Sigmoid colon (tissue), 7 donors: Measurements from ENCODE around the gene DOCK1. TPM values are rescaled to one million over a fixed set of nuclear protein-coding genes. Genes with fewer than 3 reads are reported as not detected.

Experiments
- DNase-seq: peaks from one replicate; pipeline ENCODE4 v3.0.0-alpha.2; 2019
- H3K27ac ChIP-seq, 4 donors: fragments of 200-600 bp; sonication (generic); one replicate each; pipeline ENCODE4 v1.5.1; 2016 to 2019; ENCODE audit warnings: mild to moderate bottlenecking in 1 of 4
- H3K27me3 ChIP-seq, 3 donors: fragments of 200-600 bp; sonication (generic); one replicate each; pipeline ENCODE4 v1.5.1; 2019; ENCODE audit warnings: mild to moderate bottlenecking in 1 of 3
- H3K36me3 ChIP-seq, 4 donors: fragments of 200-600 bp; sonication (generic); one replicate each; pipeline ENCODE4 v1.5.1; 2016 to 2019
- H3K4me1 ChIP-seq, 4 donors: fragments of 200-600 bp; sonication (generic); one replicate each; pipeline ENCODE4 v1.5.1; 2017 to 2019
- H3K4me3 ChIP-seq, 4 donors: fragments of 200-600 bp; sonication (generic); one replicate each; pipeline ENCODE4 v1.5.1; 2017 to 2019; ENCODE audit warnings: mild to moderate bottlenecking in 2 of 4, moderate library complexity in 1 of 4
- H3K9me3 ChIP-seq, 4 donors: fragments of 200-600 bp in 3 of 4; sonication (generic) in 3 of 4; one replicate each; pipeline versions ENCODE4 v1.5.1 to v1.6.1; 2013 to 2019
- EP300 ChIP-seq, 4 donors: sonication (generic); formaldehyde crosslinking; IDR thresholded peaks; one replicate each; pipeline ENCODE4 v1.6.1; 2017; ENCODE audit warnings: antibody characterized with exemption in 4 of 4
- POLR2A ChIP-seq, 2 donors: fragments of 450-650 bp; IDR thresholded peaks; one replicate each; pipeline ENCODE4 v1.6.1; 2016; ENCODE audit warnings: antibody characterized with exemption in 2 of 2, mild to moderate bottlenecking in 2 of 2, moderate library complexity in 2 of 2
- POLR2AphosphoS5 ChIP-seq, 4 donors: sonication (generic); formaldehyde crosslinking; IDR thresholded peaks; one replicate each; pipeline ENCODE4 v1.6.1; 2017; ENCODE audit warnings: antibody characterized with exemption in 4 of 4
- WGBS, 2 donors: extraction: QIAGEN DNeasy Blood & Tissue Kit; methylation state at CpG; one replicate each; pipeline ENCODE4 v1.1.7; 2013; 5-methylcytosine and 5-hydroxymethylcytosine counted together
- intact Hi-C: fragments of 100-400 bp; cut with DNase I; formaldehyde crosslinking; loops from one replicate; pipeline ENCODE4 v1.15.1; 2023
- polyA plus RNA-seq, 3 donors: library from polyadenylated mRNA; stranded (reverse); fragments of 200-250 nt; gene quantifications; one replicate each; pipeline ENCODE4 v1.2.3, GENCODE V29; 2013
- total RNA-seq, 4 donors: library from RNA; depleted of rRNA; stranded (reverse); fragments of >200 nt; gene quantifications; one replicate each; pipeline ENCODE4 v1.1.0, GENCODE V29; 2016
- TF ChIP-seq, protein P1 (sequence below), 4 experiments: fragments of 450-650 bp in 3 of 4; fragments of 200-600 bp in 1 of 4; IDR thresholded peaks; one replicate each; pipeline ENCODE4 v1.5.1; 2016 to 2019; ENCODE audit warnings: antibody characterized with exemption in 4 of 4, mild to moderate bottlenecking in 3 of 4, moderate library complexity in 2 of 4
- donor health status: healthy with polysubstance abuse.
- donor health status: Bipolar disorder and iron deficiency.
- donor health status: healthy.

Gene DOCK1
- total and polyA plus RNA-seq, 7 donors, result 15.0 to 53.7 (median 40.2) TPM

DNA sequence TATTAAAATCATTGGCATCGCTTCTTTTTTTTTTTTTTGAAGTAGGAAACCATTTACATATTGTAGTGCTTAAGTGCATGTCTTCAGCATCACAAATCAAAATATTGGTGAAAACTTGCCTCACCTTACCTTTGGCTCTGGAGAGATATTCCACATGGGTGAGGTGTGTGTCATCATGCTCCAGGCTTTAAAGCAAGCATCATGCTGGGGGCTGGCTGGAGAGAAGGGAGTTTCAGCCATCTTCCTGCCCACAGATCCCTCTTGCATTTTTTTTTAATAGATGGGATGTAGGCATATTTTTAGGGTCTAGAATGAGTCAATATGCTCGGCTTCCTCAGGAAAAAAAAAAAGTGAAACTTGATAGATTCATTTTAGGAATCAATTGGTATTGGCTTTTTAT lies 293.5 kb downstream of the DOCK1 start:
- Histone ChIP-seq H3K27me3 (peaks cover 4 to 22% (median 5%) of the 10 kb centered on the region in 3 donors), H3K9me3 (no peaks in the 10 kb centered on the region), H3K36me3 (no peaks in the 10 kb centered on the region), H3K27ac (no peak overlapping the region), H3K4me1 (peaks cover 0 to 22% (median 16%) of the 10 kb centered on the region in 4 donors), H3K4me3 (no peak overlapping the region)
- intact Hi-C loops, result no loop called here
- DNase-seq, result no peak
- TF ChIP-seq EP300 (IDR thresholded peaks at IDR 0.05), result no peak
- TF ChIP-seq, protein P1, sequence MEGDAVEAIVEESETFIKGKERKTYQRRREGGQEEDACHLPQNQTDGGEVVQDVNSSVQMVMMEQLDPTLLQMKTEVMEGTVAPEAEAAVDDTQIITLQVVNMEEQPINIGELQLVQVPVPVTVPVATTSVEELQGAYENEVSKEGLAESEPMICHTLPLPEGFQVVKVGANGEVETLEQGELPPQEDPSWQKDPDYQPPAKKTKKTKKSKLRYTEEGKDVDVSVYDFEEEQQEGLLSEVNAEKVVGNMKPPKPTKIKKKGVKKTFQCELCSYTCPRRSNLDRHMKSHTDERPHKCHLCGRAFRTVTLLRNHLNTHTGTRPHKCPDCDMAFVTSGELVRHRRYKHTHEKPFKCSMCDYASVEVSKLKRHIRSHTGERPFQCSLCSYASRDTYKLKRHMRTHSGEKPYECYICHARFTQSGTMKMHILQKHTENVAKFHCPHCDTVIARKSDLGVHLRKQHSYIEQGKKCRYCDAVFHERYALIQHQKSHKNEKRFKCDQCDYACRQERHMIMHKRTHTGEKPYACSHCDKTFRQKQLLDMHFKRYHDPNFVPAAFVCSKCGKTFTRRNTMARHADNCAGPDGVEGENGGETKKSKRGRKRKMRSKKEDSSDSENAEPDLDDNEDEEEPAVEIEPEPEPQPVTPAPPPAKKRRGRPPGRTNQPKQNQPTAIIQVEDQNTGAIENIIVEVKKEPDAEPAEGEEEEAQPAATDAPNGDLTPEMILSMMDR (IDR thresholded peaks at IDR 0.05), result no peak
- TF ChIP-seq POLR2A (IDR thresholded peaks at IDR 0.05), result no peak
- TF ChIP-seq POLR2AphosphoS5 (IDR thresholded peaks at IDR 0.05), result no peak
- WGBS, 2 donors, result 87 to 88% methylated on average over 2 of the region's 2 CpGs

GRCh38 chr10:127200646-127201045 lies 295.4 kb downstream of the DOCK1 start:
- Histone ChIP-seq H3K36me3 (no peaks in the 10 kb centered on the region), H3K4me3 (no peak overlapping the region), H3K9me3 (no peaks in the 10 kb centered on the region), H3K27ac (no peak overlapping the region), H3K4me1 (peaks cover 0 to 6% (median 4%) of the 10 kb centered on the region in 4 donors), H3K27me3 (peaks cover 0 to 3% (median 3%) of the 10 kb centered on the region in 3 donors)
- intact Hi-C loops, result no loop called here
- 95% methylated on average over 8 of the region's 8 CpGs for WGBS, 2 donors
- TF ChIP-seq POLR2A (IDR thresholded peaks at IDR 0.05) (no peak), POLR2AphosphoS5 (IDR thresholded peaks at IDR 0.05) (no peak)
- DNase-seq, result no peak

DNA sequence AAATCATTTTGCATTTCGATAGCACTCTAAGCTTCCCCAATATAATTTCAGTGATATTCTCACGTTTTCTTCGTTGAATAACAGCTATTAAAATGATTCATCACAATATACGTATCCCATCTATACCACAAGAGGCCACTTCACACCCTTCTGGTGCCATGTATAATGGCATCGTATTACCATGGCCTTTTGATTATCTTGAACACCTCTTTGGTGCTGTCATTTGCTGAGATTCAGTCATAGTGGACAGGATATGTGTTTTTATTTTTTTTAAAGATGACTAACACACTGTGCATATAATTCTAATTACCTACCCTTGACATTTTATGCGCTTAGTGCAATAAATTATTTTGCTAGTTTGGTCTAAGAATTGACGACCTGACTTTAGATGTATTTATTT lies 297.8 kb downstream of the DOCK1 start:
- WGBS, 2 donors, result 93 to 94% methylated on average over 7 of the region's 7 CpGs
- Histone ChIP-seq H3K27me3 (no peaks in the 10 kb centered on the region), H3K4me3 (no peak overlapping the region), H3K9me3 (no peaks in the 10 kb centered on the region), H3K36me3 (no peaks in the 10 kb centered on the region), H3K4me1 (no peaks in the 10 kb centered on the region), H3K27ac (no peak overlapping the region)
- intact Hi-C loops, result no loop called here
- DNase-seq, result no peak
- TF ChIP-seq POLR2A (IDR thresholded peaks at IDR 0.05), result no peak
- TF ChIP-seq POLR2AphosphoS5 (IDR thresholded peaks at IDR 0.05), result no peak
- TF ChIP-seq, protein P1 (IDR thresholded peaks at IDR 0.05), result no peak
- TF ChIP-seq EP300 (IDR thresholded peaks at IDR 0.05), result no peak

- DNase-seq, result no peak
- 92 to 97% methylated on average over 2 of the region's 2 CpGs for WGBS, 2 donors
- intact Hi-C loops, result no loop called here
- no peaks in the 10 kb centered on the region for H3K4me1 ChIP-seq
- no peaks in the 10 kb centered on the region for H3K27me3 ChIP-seq
- no peak overlapping the region for H3K4me3 ChIP-seq
- no peak overlapping the region for H3K27ac ChIP-seq
- H3K36me3 ChIP-seq, result no peaks in the 10 kb centered on the region
- no peaks in the 10 kb centered on the region for H3K9me3 ChIP-seq
- no peak for TF ChIP-seq POLR2AphosphoS5 (IDR thresholded peaks at IDR 0.05)
- TF ChIP-seq, protein P1 (IDR thresholded peaks at IDR 0.05), result no peak
Measured at GRCh38 chr10:127207081-127207480, 301.9 kb downstream of the DOCK1 start.

DNA sequence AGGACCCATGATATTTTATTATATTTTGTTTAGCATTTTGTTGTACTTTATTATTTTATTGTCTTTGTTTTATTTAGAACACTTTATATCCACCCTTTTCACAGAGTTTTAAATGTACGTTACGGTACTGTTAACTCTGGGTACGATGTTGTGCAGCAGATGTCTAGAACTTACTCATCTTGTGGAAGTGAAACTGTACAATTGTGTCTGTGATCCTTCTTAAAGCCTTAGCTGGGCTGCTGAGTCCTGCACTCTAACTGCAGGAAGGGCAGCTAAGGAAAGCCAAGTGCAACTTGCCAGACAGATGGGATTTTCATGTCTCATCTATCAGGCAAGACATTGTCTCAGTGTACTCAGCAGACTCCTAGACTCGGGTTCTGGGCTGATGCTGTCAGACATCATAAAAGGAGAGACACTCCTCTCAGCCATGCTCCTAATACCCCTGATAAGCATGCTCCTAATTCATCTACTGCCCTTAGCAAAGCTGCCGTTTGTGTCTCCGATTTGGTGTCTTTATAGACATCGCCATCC lies 305.8 kb downstream of the DOCK1 start:
- TF ChIP-seq POLR2A (IDR thresholded peaks at IDR 0.05) (no peak), POLR2AphosphoS5 (IDR thresholded peaks at IDR 0.05) (no peak), EP300 (IDR thresholded peaks at IDR 0.05) (no peak)
- TF ChIP-seq, protein P1 (IDR thresholded peaks at IDR 0.05), result no peak
- Histone ChIP-seq H3K27me3 (no peaks in the 10 kb centered on the region), H3K36me3 (no peaks in the 10 kb centered on the region), H3K4me3 (no peak overlapping the region), H3K4me1 (no peaks in the 10 kb centered on the region), H3K9me3 (no peaks in the 10 kb centered on the region), H3K27ac (no peak overlapping the region)
- WGBS, 2 donors, result 77 to 78% methylated on average over 7 of the region's 7 CpGs
- intact Hi-C loops, result no loop called here
- DNase-seq, result no peak
